Fibroblast of skin of left quadriceps (primary cell): ENCODE results near the gene AGPAT3.

Source experiments
- DNase-seq, 2 experiments: peaks; one replicate each; pipeline ENCODE4 v3.0.0-alpha.2; 2013; ENCODE audit warnings: low read depth in 2 of 2

AGPAT3 gene

DNA sequence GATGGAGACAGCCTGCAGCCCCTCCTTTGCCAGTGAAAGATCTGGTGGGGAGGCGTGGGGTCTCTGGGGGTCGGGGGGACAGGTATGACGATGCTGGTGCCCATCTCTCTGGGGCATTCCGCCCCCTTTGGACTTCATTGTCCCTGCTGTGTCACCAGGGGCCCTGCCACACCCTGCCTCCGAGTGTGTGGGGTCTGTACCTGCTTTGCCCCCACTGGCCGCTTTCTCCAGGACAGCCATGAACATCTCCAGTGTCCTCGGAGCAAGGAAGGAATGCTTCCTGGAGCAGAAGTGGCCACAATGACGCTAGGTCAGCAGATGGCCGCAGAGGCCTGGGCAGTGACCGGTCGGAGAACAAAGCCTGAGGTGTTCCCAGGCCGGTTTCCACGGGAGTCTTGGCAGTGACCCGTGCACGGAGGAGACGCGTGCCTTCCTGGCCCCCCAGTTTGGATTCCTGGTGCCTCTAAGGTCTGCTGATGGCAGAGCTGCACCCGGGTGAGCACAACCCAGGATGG, 128.5 kb downstream of the AGPAT3 start:
- DNase-seq, result no peak

DNA sequence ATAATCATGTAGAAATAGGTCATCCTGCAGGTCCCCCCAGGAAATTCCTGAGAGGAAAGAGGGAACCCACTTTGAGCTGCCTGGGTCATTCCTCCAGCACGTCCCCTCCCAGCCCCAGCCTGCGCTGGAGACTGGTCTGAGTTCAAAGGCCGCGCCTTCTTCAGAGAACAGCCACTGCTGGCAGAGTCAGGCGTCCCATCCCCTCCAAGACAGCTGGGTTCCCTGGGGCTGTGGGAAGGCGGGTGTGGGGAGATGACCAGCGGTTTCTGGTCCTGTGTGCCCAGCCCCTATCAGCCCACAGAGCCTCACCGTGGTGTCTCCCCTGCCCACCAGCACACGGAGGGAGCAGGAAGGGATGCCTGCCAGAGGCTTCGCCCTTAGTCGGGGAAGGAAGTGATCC, 129.1 kb downstream of the AGPAT3 start:
- DNase-seq, result no peak

DNA sequence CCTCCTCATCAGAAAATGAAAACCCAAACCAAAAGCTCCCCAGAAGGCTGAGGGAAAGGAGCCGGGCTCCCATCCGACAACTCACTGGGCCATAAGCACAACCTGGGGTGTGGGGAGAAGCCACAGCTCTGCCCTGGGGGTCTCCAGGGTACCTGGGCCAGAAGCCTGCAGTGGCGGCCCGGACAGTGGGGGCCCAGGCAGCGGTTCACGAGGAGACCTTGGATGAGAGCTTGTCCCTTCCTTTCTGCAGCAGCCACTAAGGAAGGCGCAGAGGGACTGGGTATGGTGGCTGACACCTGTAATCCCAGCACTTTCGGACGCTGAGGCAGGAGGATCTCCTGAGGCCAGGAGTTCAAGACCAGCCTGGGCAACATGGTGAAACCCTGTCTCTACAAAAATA, 129.6 kb downstream of the AGPAT3 start:
- DNase-seq, result no peak

DNA sequence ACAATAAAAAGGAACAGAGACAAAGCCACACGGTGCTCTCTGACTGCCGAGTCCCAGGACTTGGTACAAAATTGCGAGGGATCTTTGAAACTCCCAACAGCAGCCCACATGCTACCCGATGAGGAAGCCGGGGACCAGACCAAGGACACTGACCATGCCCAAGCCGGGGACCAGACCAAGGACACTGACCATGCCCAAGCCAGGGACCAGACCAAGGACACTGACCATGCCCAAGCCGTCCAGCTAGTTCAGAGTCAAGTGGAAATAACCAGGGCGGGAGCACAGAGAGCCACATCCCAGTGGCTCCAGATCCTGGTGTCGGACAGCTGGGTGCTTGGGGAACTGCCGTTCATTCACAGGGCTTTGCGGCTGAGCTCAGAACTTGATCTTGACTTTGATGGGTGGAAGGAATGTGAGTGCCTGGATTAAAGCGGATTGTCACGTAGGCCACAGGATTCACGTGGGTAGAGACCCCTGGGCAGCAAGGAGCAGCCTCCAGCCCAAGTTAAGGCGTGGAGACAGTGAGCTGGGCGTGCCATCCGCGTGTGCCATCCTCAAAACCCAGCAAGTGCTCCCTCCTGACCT, 130.6 kb downstream of the AGPAT3 start:
- DNase-seq, result no peak

DNA sequence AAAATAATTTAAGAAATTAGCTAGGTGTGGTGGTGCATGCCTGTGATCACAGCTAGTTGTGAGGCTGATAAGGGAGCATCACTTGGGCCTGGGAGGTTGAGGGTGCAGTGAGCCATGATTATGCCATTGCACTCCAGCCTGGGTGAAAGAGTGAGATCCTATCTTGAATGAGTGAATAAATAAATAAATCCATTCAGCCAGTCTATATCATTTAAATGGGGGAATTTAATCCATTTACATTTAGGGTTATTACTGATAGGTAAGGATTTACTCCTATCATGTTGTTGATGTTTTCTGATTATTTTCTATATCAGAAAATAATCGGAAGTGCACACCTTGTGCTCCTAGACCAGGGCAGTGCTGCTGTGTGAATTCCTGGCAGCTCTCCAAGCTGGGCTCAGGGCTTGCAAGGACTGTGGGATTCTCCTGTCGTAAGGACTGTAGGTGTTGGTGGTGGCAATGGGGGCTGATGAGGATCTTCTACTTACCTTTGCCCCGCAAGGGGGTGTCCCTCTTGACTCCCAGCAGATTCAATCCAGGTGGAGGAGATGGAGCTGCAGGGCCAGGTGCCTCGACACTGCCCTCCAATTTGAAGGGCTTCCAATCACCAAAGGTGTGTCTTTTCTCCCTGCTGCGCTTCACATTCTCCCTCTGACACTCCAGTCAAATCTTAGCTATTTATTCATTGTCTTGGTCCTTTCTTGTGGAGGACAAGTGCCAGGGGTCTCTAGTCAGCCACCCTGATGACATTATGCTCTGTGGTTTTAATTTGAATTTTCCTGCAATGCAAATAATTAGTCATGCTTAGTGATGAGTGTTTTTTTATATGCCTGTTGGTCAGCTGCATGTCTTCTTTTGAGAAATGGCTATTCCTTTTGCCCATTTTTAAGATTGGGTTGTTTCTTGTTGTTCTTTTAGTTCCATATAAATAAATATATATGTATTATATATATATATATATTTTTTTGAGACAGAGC, 133.0 kb downstream of the AGPAT3 start:
- no peak for DNase-seq

DNA sequence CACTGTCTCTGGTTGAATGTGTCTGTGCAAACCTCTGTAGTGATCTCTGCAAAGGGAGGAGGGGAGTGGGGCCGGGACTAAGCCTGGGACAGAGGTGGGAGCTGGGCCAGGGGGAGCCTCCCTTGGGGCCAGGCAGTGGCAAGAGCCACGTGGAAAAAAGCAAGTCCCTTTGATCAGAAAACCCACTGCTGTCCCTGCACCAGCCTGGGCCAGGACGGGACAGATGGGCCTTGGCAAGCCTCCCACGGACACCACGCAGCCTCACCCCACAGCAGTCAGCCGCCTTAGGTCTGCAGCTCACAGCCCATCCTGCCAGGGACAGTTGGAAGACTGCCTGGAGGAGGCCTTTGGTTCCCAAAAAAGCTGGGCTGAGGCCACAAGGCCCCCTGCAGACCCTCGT, 135.3 kb downstream of the AGPAT3 start:
- no peak for DNase-seq

DNA sequence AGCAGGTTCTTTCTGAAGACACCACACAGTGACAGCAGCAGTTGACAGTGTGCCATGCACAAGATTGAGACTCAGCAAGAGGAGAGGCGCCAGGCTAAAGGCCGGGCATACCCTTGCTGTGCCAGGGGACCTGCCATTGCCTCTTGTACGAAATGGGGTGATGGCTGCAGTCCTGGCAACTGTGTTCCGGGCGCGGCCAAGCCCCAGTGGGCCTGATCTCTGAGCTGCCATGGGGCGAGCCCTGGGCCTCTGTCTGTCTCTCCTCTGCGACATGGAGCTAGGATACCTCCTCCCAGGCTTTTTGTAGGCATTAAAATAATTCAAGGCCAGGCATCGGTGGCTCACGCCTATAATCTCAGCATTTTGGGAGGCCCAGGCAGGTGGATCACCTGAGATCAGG, 137.5 kb downstream of the AGPAT3 start:
- DNase-seq, result no peak

DNA sequence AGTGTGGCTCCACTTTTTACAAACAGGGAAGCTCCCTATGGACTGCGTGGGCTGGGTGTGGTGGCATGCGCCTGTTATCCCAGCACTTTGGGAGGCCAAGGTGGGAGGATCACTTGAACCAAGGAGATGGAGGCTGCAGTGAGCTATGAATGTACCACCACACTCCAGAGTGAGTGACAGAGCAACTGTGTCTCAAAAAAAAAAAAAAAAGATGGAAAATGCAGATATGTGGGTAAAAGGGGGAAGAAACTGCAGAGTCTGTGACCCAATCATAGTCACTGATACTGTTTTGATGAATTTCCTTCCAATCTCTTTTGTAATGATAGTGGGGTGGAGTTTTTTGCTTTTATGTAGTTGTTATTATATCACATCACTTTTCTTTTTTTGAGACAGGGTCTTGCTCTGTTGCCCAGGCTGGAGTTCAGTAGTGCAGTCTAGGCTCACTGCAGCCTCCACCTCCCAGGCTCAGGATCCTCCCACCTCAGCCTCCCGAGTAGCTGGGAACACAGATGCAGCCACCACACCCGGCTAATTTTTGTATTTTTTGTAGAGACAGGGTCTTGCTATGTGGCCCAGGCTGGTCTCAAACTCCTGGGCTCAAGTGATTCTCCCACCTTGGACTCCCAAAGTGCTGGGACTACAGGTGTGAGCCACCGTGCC, 138.4 kb downstream of the AGPAT3 start:
- DNase-seq, result no peak

DNA sequence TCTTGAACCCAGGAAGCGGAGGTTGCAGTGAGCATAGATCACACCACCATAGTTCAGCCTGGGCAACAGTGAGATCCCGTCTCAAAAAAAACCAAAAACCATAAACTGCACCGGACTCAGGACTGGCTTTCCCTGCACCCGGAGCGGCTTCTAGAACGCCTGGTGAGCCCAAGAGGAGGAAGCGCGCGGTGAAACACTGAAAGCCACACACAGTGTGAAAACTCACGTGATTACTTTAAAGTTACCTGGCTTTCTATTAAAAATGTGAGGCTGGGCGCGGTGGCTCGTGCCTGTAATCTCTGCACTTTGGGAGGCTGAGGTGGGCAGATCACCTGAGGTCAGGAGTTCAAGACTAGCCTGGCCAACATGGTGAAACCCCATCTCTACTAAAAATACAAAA, 140.0 kb downstream of the AGPAT3 start:
- DNase-seq, result no peak

DNA sequence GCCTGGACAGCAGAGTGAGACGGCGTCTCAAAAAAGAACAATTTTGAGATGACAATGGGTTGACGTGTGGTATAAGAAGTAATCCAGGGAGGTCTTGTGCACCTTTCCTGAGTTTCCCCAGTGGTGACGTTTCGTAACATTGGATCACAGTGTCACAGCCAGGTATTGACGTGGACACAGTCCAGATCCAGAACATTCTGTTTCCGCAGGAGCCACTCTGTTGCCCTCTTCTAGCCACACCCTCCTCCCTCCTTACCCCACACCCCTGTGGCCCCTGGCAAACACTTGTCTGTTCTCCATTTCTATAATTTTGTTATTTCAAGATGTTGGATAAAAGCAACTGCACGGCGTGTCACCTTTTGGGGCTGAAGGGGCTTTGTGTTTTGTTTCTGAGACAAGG, 140.6 kb downstream of the AGPAT3 start:
- no peak for DNase-seq

DNA sequence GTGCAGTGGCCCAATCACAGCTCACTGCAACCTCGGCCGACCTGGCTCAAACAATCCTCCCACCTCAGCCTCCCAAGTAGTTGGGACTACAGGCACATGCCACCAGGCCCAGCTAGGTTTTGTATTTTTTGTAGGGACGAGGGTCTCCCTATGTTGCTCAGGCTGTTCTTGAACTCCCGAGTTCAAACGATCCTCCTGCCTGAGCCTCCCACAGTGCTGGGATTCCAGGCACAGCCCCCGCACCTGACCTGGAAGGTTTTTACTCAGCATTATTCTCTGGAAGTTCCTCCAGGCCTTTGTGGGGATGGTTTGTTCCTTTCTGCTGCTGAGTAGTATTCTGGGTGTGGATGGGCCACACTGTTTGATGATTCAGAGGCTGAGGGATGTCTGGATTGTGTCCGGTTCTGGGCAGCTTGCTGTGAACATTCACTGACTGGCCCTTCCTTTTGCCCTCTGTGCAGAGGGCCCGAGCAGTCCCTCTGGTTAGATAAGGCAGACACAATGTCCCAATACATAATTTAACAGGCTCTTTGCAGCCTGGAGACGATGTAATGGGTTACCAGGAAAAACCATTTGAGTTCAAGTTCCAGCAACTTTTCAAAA, 141.1 kb downstream of the AGPAT3 start:
- DNase-seq, result peak; percentile 21 to 32

DNA sequence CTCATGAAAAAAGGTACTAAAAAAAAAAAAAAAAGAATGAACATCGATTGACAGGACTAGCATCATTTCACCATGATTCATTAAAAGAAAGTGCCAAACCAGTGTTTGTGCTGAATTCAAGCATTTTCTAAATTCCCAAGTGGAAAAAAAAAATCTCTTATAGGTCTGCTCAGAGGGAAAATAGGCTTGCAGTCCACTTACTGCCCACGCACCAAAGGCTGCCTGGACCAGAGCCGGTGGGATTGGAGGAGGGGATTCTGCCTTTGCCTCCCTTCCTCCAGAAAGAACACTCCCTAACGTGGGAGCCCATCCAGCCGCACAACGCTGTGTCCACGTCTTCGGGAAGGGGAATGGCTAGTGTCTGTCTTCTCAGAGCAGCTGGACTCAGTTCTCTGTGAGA, 141.6 kb downstream of the AGPAT3 start:
- peak; percentile 11 to 14 for DNase-seq

DNA sequence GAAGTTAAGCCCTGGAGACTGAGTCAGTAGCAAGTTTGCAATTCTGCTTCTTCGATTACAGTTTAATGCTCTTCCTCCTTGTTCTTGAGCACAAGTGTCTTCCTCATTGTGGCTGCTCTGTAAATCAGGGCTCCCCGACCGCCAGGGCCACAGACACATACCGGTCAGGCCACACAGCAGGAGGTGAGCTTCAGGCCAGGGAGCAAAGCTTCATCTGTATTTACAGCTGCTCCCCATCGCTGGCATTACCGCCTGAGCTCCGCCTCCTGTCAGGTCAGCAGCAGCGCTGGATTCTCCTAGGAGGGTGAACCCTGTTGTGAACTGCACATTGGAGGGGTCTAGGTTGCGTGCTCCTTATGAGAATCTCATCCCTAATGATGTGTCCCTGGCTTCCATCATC, 145.4 kb downstream of the AGPAT3 start:
- no peak for DNase-seq

DNA sequence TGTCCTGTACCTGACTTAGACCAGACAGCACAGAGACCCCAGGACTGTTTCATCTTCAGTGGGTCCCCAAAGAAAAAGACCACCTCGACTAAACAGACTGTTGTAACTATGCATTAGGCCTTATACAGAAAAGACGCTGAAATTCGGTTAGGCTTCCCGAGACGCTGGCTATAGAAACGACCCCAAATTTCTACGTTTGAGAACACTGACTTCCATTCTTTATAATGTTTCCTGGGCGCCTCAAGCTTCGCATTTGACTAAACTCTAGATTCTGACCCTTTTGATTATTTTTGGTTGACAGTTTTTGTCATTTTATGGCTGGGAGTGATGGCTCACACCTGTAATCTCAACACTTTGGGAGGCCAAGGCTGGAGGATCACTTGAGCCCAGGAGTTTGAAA, 146.1 kb downstream of the AGPAT3 start:
- no peak for DNase-seq

DNA sequence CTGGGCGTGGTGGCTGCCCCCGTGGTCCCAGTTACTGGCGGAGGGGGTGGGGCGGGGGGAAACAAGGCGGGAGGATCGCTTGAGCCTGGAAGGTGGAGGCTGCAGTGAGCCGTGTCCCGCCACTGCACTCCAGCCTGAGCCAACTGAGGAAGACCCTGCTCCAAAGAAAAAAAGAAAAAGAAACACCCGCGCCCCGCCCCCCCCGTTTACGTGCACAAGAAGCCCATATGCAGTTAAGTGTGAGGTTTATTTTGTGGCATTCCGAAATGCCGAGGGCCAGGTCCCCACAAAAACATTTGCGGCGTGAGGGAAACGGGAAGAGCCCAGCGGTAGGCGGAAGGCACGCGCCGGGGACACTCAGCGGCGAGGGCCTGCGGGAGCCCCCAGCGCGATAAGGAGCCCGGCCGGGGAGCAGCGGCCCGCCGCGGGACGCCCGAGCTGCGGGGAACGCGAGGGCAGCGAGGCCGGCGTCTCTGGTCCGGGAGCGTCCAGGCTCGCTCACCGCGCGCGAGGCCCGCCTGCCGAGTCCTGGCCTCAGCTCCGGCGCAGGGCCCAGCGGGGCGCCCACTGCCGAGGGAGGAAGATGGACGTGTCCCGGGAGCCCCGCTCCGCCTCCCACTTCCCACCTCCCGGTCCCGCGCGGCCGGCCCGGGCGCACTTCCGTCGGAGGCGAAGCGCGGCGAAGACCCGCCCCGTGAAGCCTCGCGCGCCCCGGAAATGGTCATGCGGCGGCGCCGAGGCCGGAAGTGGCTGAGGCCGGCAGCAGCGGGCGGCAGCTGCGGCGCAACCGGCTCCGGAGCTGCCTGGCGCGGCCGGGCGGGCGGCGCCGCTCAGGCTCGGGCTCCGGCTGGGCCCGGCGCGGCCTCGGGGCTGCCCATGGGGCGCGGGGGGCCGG, 146.8 kb downstream of the AGPAT3 start, which contains the start of gene TRAPPC10:
Gene TRAPPC10 (plus strand): TSS at position 731 of the 895 bp plus-strand sequence. CDS start 185 bp downstream, outside the sequence.
- peak; percentile 63 to 67 for DNase-seq

DNA sequence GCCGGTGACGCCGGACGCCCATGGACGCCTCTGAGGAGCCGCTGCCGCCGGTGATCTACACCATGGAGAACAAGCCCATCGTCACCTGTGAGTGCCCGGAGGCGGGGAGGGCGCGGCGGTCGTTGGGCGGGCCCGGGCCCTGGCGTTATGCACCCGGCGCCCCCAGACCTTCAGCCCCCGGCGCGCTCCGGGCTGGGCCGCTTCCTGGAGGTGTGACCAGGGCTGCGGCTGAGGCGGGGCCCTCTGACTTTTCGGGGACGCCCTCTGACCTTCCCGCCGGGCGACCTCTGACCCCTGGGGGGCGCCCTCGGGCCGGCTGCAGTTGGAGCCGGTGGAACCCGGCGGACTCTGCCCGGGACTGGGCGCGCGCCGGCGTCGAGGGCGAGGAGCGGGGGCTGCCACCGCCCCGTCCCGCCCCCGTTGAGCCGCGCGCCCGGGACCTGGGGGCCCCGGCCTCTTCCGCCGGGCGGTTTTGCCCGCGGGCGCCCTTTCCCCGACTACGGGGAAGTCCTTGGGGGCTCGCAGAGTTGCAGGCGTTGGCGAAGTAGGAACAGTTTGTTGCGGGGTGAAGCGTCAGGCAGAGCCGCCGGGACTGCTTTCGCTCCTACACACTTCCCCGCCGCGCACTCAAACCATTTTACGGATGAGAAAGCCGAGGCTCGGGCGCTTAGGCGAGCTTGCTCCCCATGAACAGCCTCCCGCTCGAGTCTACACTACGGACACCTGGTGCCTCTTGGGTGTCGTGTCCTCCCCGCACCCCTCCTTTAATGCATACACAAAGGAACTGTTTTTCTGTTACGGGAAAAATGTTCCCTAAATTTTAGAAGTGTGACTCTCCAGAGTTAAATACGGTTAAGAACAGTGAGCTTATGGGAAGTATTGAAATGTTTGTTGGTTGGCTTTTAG, 147.7 kb downstream of the AGPAT3 start:
- DNase-seq, result no peak

DNA sequence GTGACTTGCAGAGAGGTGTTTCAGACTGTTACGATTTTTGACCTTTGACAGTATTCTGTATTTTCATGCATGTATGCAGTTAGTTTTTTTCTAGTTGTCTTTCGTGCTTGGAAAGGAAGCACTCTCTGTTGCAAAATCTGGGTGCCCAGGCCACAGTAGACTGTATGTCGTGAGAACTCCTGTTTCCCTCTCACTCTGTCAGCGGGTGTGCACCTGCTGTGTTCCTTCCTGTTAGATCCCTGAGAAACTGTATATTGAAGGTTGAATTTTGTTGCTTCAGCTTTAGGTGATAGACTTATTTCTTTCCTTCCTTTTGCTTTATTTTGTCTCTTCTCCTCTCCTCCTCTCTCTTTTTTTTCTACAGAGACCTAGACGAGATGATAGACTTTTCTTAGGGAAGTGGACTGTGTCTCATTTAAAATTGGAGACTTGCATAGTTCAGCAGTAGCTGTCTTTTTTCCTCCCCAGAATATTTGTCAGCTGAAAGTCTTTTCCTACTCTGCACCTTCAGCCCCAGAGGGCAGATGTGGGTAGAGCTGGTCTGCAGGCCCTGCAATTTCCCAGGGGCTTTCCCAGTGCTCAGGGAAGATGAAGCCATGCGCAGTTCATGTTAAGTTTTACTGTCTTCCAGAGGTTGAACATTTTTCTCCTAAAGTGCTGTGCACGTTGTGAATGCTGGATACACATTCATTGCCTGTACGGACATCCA, 148.5 kb downstream of the AGPAT3 start:
- no peak for DNase-seq

DNA sequence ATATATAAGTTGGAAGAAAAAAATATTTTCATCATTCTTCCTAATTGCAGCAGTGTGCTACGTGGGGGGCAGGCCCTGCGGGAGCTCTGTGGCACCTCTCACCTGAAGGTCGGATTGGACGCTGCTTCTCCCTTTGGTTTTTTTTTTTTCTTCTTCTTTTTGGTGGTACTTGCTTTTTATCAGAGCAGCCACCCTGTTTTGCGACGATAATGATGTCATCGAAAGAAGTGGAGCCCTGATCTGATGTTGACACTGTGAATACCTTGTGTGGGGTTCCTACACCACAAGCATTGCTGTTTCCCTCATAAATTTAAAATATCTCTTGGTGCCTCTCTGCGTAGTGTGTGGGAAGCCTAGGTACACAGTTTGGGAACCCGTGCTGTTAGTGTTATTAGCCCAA, 152.6 kb downstream of the AGPAT3 start:
- no peak for DNase-seq

DNA sequence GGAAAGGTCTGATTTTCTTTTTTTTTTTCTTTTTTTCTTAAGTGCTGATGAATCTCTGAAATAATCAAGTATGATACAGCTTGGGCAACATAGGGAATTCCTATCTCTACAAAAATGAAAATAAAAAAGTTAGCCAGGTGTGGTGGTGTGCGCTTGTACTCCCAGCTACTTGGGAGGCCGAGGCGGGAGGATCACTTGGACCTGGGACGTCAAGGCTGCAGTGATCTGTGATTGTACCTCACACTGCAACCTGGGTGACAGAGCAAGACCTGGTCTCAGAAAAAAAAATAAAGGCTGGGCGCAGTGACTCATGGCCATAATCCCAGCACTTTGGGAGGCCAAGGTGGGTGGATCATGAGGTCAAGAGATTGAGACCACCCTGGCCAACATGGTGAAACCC, 153.1 kb downstream of the AGPAT3 start:
- no peak for DNase-seq
